Activated CD4-positive, alpha-beta T cell treated with anti-CD3 and anti-CD28 coated beads, Interleukin-2, amount 50 U/mL, for 1 hour (primary cell): Measurements from ENCODE around the gene SHLD1.
A peak's percentile ranks its signal among the peaks of the same experiment; 100 is the strongest.

ENCODE experiments used
- DNase-seq: peaks from one replicate; pipeline ENCODE4 v3.0.0-alpha.2; 2020

Gene SHLD1

GRCh38 chr20:5863040-5863833 lies 113.0 kb downstream of the SHLD1 start:
- no peak for DNase-seq

DNA sequence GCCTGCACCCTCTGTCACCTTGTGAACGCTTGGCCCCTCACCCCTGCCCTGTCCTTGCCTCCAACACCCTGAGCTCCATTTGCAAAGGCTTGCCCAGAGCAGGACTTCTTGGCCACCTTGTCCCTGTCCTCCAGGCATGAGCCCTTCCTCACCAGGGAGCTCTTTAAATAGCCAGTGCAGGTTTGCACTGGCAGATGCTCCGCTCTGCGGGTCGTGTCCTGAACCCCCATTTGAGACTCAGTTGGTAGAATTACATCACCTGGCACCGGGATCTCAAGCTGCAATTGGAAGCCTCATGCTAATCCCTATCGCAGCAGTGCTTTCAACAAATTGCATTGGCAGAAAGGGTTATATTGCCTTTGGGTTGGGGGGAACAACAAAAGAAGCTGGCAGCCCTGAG lies 114.2 kb downstream of the SHLD1 start:
- no peak for DNase-seq

DNA sequence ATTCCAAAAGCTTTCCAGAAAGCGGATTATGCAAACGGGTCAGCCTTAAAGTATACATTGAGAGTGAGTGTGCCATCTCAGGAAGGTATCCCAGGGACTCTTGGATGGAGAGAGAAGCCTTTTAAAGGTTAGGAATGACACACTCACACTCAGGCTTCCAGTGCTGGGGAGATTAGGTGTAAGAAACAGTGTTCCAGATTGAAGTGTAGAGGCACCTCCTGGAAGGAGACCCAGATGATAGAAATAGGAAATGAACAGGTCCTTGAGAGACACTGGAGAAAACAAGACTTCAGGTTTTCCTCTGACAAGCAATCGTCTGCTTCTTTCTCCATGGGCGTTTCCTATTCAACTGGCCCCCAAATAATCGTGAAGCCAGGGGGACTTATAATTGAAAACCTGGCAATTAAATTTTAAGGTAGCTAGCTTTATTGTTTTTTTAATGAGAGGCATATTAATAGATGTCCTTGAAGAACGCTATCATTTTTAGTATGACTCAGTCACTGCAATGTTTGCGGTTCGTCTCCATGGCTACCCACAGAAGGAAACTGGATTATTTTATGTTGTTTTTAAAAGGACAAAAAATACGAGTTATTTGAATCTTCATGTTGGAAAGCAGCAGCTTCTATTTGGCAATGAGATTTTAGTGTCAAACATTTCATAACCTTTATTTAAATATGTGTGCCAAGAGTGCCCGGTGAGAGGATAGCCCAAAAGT lies 114.8 kb downstream of the SHLD1 start:
- DNase-seq: peak; percentile 16

GRCh38 chr20:5865604-5866003 lies 115.4 kb downstream of the SHLD1 start:
- no peak for DNase-seq

DNA sequence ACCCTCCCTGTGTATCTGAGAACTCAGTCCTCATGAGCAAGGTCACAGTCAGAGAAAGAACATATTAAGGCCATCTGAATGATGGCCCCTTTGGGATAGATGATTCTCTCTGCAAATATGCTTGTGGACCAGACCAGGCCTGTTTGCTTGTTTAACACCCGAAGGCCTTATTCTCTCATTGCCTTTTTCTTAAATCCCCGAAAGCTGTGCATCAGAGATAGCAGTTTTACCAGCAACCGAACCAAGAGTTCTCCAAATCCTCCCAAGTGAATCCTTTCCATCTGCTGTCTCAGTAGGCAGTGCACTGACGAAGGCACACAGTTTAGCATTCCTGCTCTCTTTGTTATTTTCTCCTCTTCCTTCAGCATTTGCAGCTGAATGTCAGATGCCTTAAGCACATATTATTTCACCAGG lies 120.4 kb downstream of the SHLD1 start:
- DNase-seq: no peak

GRCh38 chr20:5871459-5872410 lies 121.5 kb downstream of the SHLD1 start:
- no peak for DNase-seq

DNA sequence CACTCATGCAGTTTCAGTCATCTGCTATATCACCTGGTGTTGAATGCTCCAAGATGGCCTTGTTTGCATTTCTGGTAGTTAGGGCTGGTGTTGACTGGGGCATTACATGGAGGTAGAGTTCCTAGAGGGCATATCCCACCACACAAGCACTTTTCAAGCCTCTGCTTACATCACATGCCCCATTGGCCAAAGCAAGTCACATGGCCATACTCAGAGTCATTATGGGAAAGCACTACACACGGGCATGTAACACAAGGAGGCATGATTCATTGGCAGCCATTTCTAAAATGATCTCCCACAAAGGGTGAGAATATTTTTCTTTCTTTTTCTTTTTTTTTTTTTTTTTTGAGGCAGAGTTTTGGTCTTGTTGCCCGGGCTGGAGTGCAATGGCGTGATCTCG lies 126.9 kb downstream of the SHLD1 start:
- no peak for DNase-seq

- DNase-seq: no peak
Observed at GRCh38 chr20:5880326-5880725, 130.1 kb downstream of the SHLD1 start.

DNA sequence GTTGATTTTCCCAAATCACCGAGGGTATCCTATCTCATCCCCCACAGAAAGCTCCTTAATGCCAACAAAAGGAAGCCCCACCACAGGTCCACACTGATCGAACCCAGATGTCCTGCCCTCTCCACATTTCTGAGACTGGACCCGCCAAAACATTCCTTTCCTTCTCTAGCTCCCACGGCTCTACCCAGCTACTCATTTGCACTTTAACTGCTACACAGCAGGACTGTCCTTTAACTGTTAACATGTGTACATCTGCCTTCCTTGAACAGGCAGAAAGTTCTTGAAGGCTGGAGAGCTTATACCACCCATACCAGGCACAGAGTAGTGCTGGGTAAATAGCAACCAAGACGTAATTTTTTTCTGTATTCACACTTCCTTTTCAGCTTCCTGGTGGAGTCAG lies 131.5 kb downstream of the SHLD1 start:
- no peak for DNase-seq

GRCh38 chr20:5882166-5882565 lies 132.0 kb downstream of the SHLD1 start:
- DNase-seq: no peak

- DNase-seq: no peak
Observed at GRCh38 chr20:5884465-5885335, 134.5 kb downstream of the SHLD1 start.

GRCh38 chr20:5885866-5886265 lies 135.7 kb downstream of the SHLD1 start:
- DNase-seq: no peak

- DNase-seq: no peak
Observed at GRCh38 chr20:5886788-5887187, 136.6 kb downstream of the SHLD1 start.

GRCh38 chr20:5887386-5887785 lies 137.2 kb downstream of the SHLD1 start:
- DNase-seq: no peak

DNA sequence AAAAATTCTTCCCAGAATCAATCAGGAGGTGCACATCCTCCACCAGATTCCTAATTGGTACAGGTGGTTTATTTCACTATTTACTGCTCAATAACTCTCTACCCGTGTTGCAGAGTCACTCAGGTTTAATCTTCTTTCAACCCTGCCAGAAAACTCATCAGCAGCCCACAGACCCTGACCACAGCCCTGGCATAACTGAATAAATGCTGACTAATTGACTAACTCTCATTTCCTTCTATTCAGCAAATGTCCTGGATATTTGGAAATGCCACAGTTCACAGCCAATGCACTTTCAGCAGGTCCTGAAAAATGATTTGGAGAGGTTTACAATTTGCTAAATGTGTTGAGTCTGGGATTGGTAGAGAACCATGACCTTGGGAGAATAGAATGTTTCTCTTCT lies 137.8 kb downstream of the SHLD1 start:
- DNase-seq: no peak

DNA sequence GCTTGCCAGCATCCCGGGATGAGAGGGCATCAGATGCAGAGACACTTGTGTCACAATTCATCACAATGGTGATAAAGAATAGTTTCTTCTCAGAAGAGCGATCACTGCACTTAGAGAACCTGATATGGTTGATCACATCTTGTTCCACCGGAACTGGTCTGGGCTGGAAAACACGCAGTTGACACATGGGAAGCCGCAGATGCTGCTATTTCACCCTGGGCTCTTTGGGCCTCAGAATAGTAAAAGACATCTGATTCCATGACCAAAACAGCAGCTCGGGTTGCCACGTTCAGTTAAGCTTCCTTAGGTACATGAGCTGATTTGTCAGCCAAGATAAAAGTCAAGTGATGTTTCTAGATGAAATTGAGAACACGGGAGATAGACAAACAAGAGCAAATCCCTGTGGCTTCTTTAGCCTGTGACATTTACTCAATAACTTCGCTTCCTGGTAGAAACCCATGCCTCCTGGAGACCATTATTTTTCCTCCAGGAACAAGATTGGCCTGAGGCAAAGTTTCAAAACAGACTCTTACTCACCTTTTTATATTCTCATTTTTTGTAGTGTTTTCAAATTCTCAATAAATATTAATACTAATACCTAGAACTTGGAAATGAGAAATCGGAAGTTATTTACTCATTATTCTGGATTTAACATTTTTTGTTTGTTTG lies 140.7 kb downstream of the SHLD1 start:
- DNase-seq: no peak

- no peak for DNase-seq
Observed at GRCh38 chr20:5893052-5893451, 142.9 kb downstream of the SHLD1 start.

- DNase-seq: no peak
Observed at GRCh38 chr20:5893621-5894020, 143.4 kb downstream of the SHLD1 start.

DNA sequence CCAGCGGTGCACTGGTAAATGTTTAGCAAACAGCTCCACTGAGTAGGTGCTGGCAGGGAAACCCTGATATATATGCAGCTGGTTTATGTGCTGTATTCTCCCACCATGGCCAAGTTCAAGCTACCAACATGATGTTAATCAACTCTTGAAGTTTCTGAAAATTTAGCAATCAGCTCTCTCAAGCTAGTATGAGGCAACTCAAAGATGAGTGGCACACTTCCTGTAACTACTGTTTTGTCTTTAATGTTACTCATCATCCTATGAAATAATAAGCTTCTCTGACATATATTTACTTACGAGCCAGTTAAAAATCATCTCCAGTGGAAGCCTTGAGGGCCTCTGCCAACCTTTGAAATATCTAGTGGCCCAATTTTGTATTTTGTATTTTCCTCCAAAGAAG lies 145.4 kb downstream of the SHLD1 start:
- no peak for DNase-seq

DNA sequence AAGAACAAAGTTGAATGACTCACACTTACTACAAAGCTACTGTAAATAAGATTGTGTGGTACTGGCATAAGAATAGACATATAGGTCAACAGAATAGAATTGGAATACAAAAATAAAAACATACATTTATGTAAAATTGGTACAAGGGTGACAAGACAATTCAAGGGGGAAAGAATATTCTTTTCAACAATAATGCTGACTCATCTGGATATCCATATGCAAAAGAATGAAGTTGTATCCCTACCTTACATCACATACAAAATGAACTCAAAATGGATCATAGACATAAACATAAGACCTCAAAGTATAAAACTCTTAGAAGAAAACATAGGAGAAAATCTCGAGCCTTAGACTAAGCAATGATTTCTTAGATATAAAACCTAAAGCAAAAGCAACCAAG lies 149.2 kb downstream of the SHLD1 start:
- no peak for DNase-seq

DNA sequence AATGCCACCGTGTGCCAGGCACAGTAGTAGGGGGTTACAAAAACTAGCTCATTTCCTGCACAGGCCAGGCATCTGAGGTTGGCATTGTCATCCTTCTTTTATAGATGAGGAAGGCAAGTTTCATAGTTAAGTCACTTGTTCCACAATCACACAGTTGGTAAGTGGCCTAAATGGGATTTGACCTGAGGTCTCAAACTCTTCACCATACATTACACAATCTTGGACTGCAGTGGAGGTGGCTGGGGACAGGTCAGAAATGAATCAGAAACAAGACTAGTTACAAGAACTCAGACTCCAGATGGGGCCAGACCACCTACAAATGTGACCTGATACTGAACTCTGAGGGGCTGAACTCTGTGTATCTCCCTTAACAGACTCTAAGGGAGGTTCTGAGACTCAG lies 150.7 kb downstream of the SHLD1 start:
- no peak for DNase-seq

DNA sequence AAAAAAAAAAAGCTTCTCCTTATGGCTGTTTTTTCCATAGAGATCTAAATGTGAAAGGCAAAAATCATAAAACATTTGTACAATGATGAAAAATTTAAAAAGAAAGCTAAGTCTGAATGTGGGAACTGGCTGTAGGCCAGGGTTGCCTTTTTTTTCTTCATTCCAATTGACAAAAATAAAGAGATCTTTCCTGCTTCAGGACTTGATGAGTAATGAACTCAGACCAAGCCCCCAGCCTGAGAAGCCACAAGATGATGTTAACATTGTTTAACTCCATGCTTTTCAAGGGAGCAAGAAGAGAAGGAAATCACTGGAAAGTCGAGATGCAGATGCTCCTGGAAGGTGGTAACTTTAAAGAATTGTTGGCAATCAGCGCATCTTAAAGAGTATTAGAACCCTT lies 158.8 kb downstream of the SHLD1 start:
- no peak for DNase-seq
